ENCODE results near the gene DPY19L3.

GRCh38 chr19:32421589-32422361 is 16.2 kb downstream of the DPY19L3 start:
- TF ChIP-seq CTCF (IDR thresholded peaks at IDR 0.05) (no peak), EZH2phosphoT487 (IDR thresholded peaks at IDR 0.05) (no peak)

Measured in neural progenitor cell (in vitro differentiated cells).